HG03457 (cell line): ENCODE results near the gene DEUP1.
"Not testable (repeated sequence)": the region's sequence is repeated elsewhere in the genome, so short reads cannot be mapped to it uniquely, and the experiment has no call there.

Experiments
- ATAC-seq: cut with Tn5 transposase; IDR thresholded peaks from one replicate; pipeline ENCODE4 v1.9.1; 2021; ENCODE audit warnings: moderate number of reproducible peaks; ENCODE audit not compliant: unreplicated experiment

The DEUP1 gene

GRCh38 chr11:93359396-93359795 lies 28.9 kb downstream of the DEUP1 start:
- no peak for ATAC-seq

GRCh38 chr11:93361435-93361834 lies 30.9 kb downstream of the DEUP1 start:
- no peak for ATAC-seq

GRCh38 chr11:93368022-93368421 lies 37.5 kb downstream of the DEUP1 start:
- ATAC-seq = no peak

- no peak for ATAC-seq
These were observed 39.7 kb downstream of the DEUP1 start for GRCh38 chr11:93370260-93370659.

GRCh38 chr11:93389737-93390136 lies 59.2 kb downstream of the DEUP1 start:
- no peak for ATAC-seq

GRCh38 chr11:93392867-93393266 lies 62.3 kb downstream of the DEUP1 start:
- ATAC-seq = no peak

- ATAC-seq = no peak
These were observed 62.8 kb downstream of the DEUP1 start for GRCh38 chr11:93393386-93393785.

GRCh38 chr11:93394488-93394887 lies 63.9 kb downstream of the DEUP1 start:
- ATAC-seq = no peak

- no peak for ATAC-seq
These were observed 65.8 kb downstream of the DEUP1 start for GRCh38 chr11:93396316-93396715.

GRCh38 chr11:93403930-93404329 lies 73.4 kb downstream of the DEUP1 start:
- no peak for ATAC-seq

GRCh38 chr11:93407777-93408401 lies 77.3 kb downstream of the DEUP1 start:
- ATAC-seq = no peak

- ATAC-seq = no peak
These were observed 79.9 kb downstream of the DEUP1 start for GRCh38 chr11:93410441-93410840.

- no peak for ATAC-seq
These were observed 81.2 kb downstream of the DEUP1 start for GRCh38 chr11:93411705-93412104.

GRCh38 chr11:93432247-93432646 lies 101.7 kb downstream of the DEUP1 start:
- no peak for ATAC-seq

GRCh38 chr11:93443232-93443631 lies 112.7 kb downstream of the DEUP1 start:
- not testable (repeated sequence) for ATAC-seq

GRCh38 chr11:93444617-93445073 lies 114.1 kb downstream of the DEUP1 start:
- no peak for ATAC-seq

- ATAC-seq = no peak
These were observed 127.7 kb downstream of the DEUP1 start for GRCh38 chr11:93458286-93458685.

GRCh38 chr11:93463666-93464065 lies 133.1 kb downstream of the DEUP1 start:
- not testable (repeated sequence) for ATAC-seq

GRCh38 chr11:93464927-93465540 lies 134.5 kb downstream of the DEUP1 start:
- ATAC-seq = no peak

GRCh38 chr11:93467054-93467453 lies 136.5 kb downstream of the DEUP1 start:
- no peak for ATAC-seq

- ATAC-seq = no peak
These were observed 137.7 kb downstream of the DEUP1 start for GRCh38 chr11:93468290-93468689.

- no peak for ATAC-seq
These were observed 143.6 kb downstream of the DEUP1 start for GRCh38 chr11:93474123-93474522.

GRCh38 chr11:93476796-93477195 lies 146.3 kb downstream of the DEUP1 start:
- no peak for ATAC-seq
